ENCODE data around the gene INS.

Gene INS

DNA sequence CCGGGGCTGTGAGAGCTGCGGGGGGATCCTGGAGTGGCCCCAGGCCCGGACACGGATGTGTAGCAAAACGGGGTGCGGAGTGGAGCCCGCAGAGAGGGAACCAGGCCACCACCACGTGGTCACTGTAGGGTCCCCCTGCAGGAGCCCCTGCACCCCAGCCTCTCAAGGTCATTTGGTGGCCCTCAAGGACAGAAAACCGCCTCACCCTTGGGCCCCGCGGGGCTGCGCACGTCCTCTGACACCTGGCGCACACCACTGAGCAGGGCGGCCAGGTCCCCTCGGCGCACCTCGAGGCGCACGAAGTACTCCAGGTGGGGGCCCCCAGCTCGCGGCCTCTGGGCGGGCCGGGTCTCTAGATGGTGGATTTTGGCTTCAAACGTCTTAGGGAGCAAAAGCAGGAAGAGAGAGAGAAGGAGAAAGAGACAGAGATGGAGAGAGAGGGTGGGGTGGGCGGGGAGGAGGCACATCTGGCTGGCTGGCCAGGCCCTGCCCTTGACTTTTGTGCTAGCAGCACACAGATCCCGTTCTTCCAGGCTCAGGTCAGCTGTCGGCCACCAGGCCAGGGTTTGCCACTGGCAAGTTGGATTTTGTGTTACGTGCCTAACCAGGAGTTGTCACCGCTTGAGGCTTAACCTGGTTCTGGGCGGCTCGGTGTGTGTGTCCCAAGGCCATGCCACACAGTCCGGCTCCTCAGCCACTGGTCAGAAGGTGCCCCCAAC, 7.4 kb upstream of the INS start:
- in situ Hi-C loops (cut with HindIII; ENCODE audit: low sequenced_read_pairs) = loop anchor here (25.0 kb wide), 1 partner anchor 344 kb away; no protein-coding TSS in a partner anchor

DNA sequence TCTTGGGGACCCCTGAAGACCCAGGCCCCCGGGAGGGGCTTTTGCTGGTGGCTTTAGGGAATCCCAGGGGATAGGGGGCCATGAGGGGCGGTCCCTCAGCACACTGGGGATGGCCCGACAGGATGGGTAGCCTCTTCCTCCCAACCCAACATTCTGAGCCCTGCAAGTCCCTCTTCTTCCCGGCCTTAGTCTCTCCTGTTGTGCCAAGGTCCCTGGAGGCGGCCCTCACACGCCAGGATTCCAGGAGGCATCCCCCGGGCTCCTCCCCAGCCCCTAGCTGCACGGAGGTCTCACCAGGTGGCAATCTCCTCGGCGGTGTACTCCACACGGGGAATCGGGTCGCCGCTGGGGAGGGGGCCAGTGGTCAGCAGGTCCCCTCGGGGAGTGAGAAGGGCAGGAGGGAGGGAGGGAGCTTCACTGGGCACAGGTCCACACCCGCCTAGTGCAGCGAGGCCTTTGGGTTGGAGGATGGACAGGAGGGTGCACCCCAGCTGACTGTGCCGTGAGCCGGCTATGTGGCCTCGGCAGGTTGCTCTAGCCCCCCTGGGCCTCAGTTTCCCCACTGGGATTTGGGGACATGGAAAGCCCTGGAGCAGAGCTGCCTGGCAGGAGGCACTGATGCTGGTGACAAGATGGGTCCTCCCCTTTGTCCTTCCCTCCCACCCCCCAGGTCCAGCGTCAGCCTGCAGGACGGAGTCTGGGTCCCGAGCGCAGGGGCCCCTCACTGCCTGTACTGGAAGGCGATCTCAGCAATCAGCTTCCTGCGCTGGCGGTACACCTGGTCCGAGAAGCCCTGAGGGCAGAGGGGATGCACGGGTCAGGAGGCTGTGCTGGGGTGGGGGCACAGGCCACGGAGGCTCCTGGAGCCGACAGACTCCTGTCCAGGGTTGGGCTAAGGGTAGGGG, 6.4 kb upstream of the INS start:
- in situ Hi-C loops (cut with HindIII; ENCODE audit: low sequenced_read_pairs) = loop anchor here (25.0 kb wide), 1 partner anchor 345 kb away; no protein-coding TSS in a partner anchor

DNA sequence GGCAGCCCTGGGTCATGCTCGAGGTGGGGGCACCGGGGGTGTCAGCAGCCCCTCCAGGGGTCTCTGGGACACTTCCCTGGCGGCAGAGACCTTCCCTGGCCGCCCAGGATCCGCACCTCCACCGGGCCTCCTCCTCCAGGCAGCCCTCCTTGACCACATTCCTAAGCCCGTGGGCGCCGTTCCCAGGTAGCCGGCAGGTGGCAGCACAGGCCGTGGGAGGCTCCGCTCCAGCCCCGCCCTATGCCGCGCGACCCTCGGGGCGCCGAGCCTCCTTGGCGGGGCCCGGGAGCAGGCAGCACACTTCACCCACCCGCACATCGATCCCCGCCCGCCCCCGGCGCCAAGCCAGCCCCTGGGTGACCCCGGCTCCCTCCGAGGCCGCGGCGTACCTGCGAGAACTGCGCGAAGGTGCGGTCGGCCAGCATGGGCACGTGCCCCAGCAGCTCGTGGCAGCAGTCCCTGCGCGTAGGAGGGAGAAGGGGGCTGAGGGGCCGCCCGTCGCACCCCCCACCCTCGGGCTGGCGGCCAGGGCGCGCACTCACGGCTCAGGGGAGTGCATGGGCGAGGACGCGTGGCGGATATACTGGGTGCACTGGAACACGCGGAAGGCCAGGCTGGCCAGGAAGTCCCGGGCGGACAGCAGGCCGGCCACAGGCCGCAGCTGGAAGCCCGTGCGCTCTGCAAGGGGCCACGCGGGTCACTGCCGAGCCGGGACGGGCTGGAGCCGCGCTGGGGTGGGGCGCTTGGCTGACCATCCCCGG, 5.3 kb upstream of the INS start:
- in situ Hi-C loops (cut with HindIII; ENCODE audit: low sequenced_read_pairs) = loop anchor here (25.0 kb wide), 1 partner anchor 346 kb away; no protein-coding TSS in a partner anchor

DNA sequence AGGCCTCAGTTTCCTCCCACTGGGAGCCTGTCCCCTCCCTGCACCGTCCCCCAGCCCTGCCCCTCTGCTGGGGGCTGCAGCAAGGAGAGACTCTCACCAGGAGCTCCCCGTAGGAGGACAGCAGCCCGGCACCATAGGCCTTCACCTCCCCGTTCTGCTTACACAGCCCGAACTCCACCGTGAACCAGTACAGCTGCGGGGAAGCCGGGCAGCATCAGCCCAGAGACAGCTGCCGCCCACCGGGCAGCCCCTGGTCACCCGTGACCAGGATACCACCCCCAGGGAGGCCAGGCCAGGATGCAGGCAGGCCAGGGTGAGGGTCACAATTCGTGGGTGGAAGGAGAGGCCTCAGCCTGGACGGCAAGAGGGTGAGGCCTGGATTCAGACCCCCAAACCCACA, 4.6 kb upstream of the INS start:
- in situ Hi-C loops (cut with HindIII; ENCODE audit: low sequenced_read_pairs) = loop anchor here (25.0 kb wide), 1 partner anchor 347 kb away; no protein-coding TSS in a partner anchor

DNA sequence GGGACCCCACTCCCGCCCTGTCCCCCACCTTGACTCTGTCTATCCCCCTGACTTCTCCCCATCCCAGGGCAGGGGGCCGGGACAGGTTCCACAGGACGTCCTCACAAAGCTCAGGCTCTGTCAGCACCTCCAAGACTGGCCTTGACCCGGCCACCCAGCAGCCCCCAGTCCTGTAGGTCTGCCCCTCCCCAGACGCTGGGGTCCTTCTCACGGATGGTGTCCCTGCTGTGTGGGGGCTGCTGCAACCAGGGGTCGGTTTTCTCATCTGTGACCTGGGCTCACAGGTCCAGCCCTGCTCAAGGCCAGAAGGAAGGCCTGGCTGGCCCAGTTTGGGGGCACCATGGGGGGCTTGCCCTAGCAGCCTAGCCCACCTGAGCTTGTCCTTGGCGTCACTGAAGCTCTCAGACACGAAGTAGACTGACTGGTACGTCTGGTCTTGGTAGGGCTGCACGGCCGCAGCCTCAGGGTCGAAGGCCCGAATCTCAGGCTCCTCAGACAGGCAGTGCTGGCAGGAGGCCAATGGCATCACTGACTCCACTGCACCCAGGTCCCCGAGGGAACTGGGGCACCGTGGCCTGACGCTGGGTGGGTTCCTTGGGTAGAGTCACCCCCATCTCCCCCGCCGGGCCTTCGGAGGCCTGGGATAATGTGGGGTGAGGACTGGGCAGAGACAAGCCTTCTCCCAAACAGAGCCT, 4.0 kb upstream of the INS start:
- in situ Hi-C loops (cut with HindIII; ENCODE audit: low sequenced_read_pairs) = loop anchor here (25.0 kb wide), 1 partner anchor 347 kb away; no protein-coding TSS in a partner anchor

DNA sequence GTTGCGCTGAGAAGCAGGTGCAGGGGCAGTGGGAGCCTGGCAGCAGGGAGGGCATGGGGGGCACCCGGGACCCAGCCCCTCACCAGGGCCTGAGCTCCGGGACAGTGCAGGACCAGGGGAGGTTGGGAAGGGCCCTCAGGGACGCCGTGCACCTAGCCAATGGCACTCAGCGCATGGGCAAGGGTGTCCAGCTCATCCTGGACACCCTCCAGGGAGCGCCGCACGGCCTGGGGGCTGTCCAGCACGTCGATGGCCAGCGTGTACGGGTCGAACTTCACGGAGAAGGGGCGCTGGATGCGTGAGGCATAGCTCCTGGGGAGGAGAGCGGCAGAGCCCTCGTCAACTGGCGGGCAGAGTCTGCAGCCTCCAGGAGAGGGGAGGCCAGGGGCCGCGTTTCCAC, 3.1 kb upstream of the INS start:
- in situ Hi-C loops (cut with HindIII; ENCODE audit: low sequenced_read_pairs) = loop anchor here (25.0 kb wide), 1 partner anchor 348 kb away; no protein-coding TSS in a partner anchor

DNA sequence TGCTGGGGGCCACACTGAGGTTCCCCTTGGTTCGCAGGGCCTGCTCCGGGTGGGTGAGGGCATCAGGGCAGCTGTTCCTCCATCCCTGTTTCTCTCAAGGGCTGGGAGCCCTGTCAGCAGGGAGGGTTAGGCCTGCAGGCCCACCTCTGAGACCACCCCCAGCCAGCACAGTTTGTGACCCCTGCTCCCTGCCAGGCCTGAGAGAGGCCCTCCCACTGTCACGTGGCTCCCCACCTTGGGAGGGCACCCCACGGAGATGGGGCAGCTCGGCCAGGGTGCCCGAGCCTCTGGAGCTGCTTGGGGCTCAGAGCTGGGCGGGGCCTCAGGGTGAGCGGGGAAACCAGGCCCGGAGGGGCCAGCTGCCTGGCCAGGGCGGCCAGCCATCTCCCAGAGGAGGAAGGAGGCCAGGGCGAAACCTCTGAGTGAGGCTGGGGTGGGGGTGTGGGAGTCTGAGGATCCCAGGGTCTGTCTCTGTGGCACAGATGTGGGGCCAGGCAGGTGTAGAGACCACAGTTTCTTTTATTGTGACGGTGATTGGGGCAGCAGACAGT, 2.5 kb upstream of the INS start:
- in situ Hi-C loops (cut with HindIII; ENCODE audit: low sequenced_read_pairs) = loop anchor here (25.0 kb wide), 1 partner anchor 349 kb away; no protein-coding TSS in a partner anchor

DNA sequence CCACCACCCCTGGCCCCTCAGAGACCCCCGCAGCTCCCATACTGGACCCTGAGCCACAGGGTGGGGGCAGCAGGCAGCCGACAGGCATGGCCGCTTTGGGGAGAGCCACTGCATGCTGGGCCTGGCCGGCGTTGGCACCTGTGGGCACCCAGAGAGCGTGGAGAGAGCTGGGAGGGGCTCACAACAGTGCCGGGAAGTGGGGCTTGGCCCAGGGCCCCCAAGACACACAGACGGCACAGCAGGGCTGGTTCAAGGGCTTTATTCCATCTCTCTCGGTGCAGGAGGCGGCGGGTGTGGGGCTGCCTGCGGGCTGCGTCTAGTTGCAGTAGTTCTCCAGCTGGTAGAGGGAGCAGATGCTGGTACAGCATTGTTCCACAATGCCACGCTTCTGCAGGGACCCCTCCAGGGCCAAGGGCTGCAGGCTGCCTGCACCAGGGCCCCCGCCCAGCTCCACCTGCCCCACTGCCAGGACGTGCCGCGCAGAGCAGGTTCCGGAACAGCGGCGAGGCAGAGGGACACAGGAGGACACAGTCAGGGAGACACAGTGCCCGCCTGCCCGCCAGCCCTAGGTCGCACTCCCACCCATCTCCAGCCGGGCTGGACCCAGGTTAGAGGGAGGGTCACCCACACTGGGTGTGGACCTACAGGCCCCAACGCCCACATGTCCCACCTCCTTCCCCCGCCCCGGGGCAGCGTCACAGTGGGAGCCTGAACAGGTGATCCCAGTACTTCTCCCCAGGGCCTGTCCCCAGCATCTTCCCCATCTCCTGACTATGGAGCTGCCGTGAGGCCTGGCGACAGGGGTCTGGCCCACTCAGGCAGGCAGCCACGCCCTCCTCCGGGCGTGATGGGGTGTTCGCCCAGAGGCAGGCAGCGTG, 1.2 kb downstream of the INS start:
- in situ Hi-C loops (cut with HindIII; ENCODE audit: low sequenced_read_pairs) = loop anchor here (25.0 kb wide), 1 partner anchor 353 kb away; no protein-coding TSS in a partner anchor

DNA sequence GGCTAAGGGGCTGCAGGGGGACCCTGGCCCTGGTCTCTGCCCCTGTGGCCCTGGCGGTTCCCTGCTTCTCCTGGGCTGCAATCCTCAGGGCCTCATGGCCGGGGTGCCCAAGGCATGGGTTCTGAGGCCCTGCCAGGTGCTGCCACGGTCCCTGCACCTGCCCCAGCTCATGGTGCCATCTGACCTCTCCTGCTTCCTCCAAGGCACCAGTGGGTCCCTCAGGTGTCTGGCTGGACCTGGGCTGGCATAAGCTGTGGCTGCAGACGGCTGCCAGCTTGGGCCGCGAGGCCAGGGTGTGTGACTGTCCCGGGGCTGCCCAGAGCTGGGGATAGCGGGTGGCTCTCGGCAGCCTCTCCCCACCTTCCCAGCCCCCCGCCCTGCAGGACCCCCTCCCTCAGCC, 2.0 kb downstream of the INS start:
- in situ Hi-C loops (cut with HindIII; ENCODE audit: low sequenced_read_pairs) = loop anchor here (25.0 kb wide), 1 partner anchor 353 kb away; no protein-coding TSS in a partner anchor

DNA sequence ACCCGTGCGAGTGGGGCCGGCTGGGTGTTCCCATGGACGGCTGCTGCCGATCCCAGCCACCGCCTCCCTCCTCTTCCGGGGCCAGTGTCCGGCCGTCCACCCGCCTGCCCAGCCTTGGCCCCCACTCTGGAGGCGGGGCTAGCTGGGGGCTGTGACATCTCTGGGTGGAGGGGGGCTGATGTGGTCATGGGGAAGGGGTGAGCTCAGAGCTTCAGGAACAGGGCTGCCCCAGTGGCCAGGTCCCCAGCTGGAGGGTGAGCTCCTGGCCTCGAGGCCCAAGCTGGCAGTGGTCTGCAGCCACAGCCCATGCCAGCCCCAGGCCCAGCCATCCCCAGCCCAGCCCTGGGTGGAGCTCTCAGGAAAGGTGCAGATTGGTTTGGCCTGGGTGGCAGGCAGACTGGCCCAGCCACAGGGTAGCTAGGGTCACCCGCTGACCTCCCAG, 2.7 kb downstream of the INS start:
- in situ Hi-C loops (cut with HindIII; ENCODE audit: low sequenced_read_pairs) = loop anchor here (25.0 kb wide), 1 partner anchor 354 kb away; no protein-coding TSS in a partner anchor

DNA sequence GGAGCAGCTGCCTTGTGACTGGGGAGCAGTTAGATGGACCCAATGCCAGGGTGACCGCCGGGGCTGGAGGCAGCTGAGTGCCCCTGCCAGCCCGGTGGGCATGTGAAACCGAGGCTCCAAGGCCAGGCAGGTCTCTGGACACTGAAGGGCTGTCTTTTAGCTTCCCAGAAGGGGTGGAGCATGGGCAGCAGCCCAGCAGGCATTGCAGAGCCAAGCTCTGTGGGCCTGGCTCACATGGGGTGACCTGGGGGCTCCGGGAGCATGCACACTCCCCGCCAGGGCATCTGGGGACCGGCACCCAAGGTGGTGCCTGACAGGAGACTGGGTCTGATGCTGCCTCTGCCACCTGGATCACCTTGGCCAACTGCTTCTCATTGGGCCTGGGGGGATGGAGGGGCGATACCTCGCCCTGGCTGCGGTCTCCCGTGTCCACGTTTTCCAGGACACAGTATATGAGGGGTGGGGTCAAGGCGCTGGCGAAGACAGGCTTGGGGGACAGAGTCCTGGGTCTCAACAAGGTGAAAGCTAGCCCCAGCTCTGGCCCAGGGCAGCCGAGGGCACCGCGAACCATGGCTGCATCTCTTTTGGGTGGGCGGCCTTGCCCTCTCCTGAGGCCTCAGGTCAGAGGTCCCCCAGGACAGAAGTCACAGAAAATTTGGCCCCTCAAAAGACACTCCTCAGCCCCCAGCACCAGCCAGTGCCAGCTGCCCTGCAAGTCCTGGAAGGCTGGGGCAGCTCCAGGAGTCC, 3.5 kb downstream of the INS start:
- in situ Hi-C loops (cut with HindIII; ENCODE audit: low sequenced_read_pairs) = loop anchor here (25.0 kb wide), 1 partner anchor 355 kb away; no protein-coding TSS in a partner anchor

DNA sequence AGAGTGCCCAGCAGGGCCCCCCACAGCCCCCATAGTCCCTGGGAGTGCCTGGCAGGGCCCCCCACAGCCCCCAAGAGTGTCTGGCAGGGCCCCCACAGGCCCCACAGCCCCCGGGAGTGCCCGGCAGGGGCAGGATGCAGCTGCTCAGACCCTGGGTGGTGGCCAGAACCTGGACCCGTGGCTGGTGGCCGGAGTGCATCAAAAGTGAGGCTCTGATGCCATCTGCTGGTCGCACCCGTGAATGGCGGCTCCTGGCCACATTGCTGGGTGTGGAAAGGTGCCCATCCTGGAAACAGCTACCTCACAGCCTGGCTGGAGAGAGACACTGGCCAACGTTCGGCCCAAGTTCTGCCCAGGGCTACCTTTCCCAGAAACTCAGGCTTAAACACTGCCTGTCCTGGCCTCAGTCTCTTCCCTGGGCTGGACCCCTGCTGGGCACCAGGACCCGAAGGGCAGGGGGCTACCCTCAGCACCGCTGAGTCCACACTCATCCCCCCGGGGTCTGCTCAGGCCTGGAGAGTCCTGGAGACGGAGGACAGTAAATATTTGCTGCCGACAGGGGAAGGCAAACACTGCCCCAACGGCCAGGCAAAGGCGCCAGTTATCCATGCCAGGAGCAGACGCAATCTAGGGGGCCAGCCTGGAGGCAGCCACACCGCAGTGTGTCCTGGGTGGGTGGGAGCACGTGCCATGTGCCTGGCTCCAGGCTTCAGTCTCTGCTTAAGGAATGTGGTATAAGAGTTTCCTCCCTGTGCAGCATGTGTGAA, 4.4 kb downstream of the INS start:
- in situ Hi-C loops (cut with HindIII; ENCODE audit: low sequenced_read_pairs) = loop anchor here (25.0 kb wide), 1 partner anchor 356 kb away; no protein-coding TSS in a partner anchor

DNA sequence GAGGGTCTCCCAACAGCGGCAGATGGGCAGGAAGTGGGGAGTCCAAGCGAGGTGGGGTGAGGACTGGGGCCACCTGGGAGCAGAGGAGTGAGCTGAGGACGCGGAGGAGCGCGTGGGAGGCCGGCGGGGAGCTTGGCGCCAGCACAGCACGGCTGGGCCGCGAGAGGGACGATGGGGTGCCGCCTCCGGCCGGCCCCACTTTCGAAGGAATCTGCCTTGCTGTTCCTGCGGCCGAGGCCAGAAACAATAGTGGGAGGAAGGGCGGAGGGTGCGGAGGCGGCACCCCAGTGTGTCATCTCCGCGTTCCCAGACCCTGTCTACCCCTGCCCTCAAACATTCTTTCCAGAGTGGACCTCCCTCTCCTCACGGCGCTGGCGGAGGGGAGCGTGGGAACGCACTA, 5.5 kb downstream of the INS start:
- in situ Hi-C loops (cut with HindIII; ENCODE audit: low sequenced_read_pairs) = loop anchor here (25.0 kb wide), 1 partner anchor 357 kb away; no protein-coding TSS in a partner anchor

DNA sequence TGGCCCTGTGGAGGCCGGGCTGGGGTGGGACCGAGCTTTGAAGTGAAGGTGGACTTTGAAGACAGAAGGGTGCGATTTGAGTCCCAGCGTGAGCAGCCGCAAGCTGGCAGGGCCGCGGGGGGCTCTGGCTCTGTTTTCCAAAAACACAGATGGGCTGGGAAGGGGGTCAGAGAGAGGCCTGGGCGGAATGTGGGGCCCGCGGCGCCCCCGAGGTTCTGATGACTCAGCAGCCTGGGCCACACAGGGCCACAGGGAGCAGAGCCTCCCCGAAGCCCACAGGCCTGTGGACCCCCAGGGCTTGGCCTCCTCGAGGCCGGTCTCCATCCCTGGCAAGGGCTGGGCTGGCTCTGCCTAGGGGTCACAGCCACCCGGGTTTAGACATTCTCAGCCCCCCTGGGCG, 6.1 kb downstream of the INS start:
- in situ Hi-C loops (cut with HindIII; ENCODE audit: low sequenced_read_pairs) = loop anchor here (5.0 to 25.0 kb wide), 2 partner anchors 53 to 357 kb away; no protein-coding TSS in a partner anchor

DNA sequence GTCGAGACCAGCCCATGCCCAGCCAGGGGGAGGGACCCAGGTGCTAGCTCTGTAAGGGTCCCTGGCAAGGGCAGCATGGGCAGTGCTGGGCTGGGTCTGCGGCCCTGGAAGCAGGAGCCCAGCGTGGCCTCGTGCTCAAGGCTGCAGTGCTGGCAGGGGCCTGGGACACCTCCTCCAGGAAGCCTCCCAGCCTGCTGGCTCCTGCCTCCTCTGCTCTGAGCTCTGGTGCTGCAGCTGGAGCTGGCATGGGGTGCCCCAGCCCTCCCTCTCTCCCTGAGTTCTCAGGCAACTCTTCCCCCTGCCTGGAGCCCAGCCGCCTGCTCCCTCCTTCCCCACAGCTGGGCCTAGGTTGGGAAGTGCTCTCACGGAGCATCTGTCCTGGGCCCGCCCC, 6.8 kb downstream of the INS start:
- in situ Hi-C loops (cut with HindIII; ENCODE audit: low sequenced_read_pairs) = loop anchor here (5.0 to 25.0 kb wide), 2 partner anchors 52 to 358 kb away; no protein-coding TSS in a partner anchor

DNA sequence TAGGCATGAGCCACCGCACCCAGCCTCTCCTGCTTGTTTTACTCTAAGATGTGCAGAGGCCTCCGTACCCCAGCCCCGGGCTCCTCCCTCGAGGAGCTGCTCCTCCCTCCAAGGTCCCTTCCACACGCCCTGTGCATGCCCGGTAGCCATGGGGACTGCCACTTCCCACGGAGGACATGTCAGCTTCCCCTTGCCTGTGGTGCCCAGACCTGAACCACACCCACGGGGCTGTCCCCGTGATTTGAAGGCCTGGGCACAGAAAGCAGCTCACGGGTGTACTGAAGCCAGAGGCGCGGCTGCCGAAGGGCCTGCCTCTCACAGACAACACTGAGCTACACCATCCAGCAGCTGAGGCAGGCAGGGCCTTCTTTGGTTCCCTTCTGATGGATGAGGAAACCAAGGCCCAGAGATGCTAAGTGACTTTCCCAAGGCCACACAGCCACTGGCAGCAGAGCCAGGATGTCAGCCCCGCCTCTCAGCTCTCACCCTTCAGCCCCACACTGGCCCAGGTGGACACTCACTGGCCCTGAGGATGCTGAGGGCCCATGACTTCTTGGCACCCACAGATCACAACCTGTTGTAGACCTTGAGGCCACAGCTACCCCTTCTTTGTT, 7.3 kb downstream of the INS start:
- in situ Hi-C loops (cut with HindIII; ENCODE audit: low sequenced_read_pairs) = loop anchor here (5.0 to 25.0 kb wide), 2 partner anchors 51 to 359 kb away; no protein-coding TSS in a partner anchor

All from DLD1 (cell line).